H1 (cell line): ENCODE measurements around the gene PPWD1. TPM values are rescaled to one million over a fixed set of nuclear protein-coding genes. Genes with fewer than 3 reads are reported as not detected.

Experiments used
- CTCF ChIA-PET: fragments of 300-600 bp; sonication (Branson Sonifier 250); formaldehyde crosslinking; loops from one replicate; lab custom pipeline; 2021; ENCODE audit not compliant: partially characterized antibody; lab: Charles Lee
- POLR2A ChIA-PET: fragments of 300-600 bp; sonication (Branson Sonifier 250); formaldehyde crosslinking; loops from one replicate; lab custom pipeline; 2021; ENCODE audit warnings: inconsistent platforms; ENCODE audit not compliant: partially characterized antibody; lab: Charles Lee
- DNase-seq, 2 experiments: peaks; one replicate each; pipeline versions ENCODE4 v3.0.0 to v3.0.0-alpha.2; 2010 to 2022; ENCODE audit warnings: low spot score in 2 of 2, low read depth in 1 of 2, mixed read lengths in 1 of 2
- FAIRE-seq: peaks from 2 replicates; lab custom pipeline; 2011; peaks lifted over from hg19 to GRCh38; lab: Jason Lieb, UNC
- H2AFZ ChIP-seq: 2 replicates; pipeline ENCODE4 v1.8.1; 2012; ENCODE audit warnings: low read length, inconsistent platforms
- H2AK5ac ChIP-seq: 2 replicates; pipeline ENCODE4 v1.6.1; 2013; ENCODE audit warnings: low read depth, low read length
- H2BK120ac ChIP-seq: replicated peaks from 2 replicates; pipeline ENCODE3; 2013; ENCODE audit warnings: low read depth, low read length, inconsistent platforms
- H2BK12ac ChIP-seq: 2 replicates; pipeline ENCODE4 v1.6.1; 2013; ENCODE audit warnings: low read depth, low read length
- H2BK15ac ChIP-seq: 2 replicates; pipeline ENCODE4 v1.6.1; 2013; ENCODE audit warnings: low read length
- H2BK20ac ChIP-seq: 2 replicates; pipeline ENCODE4 v1.6.1; 2013; ENCODE audit warnings: low read length
- H2BK5ac ChIP-seq: 2 replicates; pipeline ENCODE4 v1.6.1; 2013; ENCODE audit warnings: low read depth, low read length
- H3K14ac ChIP-seq: 2 replicates; pipeline ENCODE4 v1.6.1; 2013; ENCODE audit warnings: inconsistent platforms; ENCODE audit not compliant: insufficient read length
- H3K18ac ChIP-seq: 2 replicates; pipeline ENCODE4 v1.6.1; 2013; ENCODE audit warnings: low read length; ENCODE audit errors: extremely low read depth
- H3K23ac ChIP-seq: 2 replicates; pipeline ENCODE4 v1.6.1; 2013; ENCODE audit warnings: inconsistent platforms; ENCODE audit not compliant: insufficient read length
- H3K23me2 ChIP-seq: 2 replicates; pipeline ENCODE4 v1.6.1; 2013; ENCODE audit warnings: low read depth, low read length
- H3K27ac ChIP-seq: 2 replicates; pipeline ENCODE4 v1.6.1; 2011; ENCODE audit warnings: low read depth, low read length, inconsistent platforms
- H3K27me3 ChIP-seq, 4 experiments: replicated peaks in 1 of 4; 1 replicate in 1 of 4; 2 replicates in 3 of 4; pipeline versions ENCODE4 v1.6.1 to v1.8.1; 2011 to 2013; ENCODE audit warnings: low read length in 3 of 4, mild to moderate bottlenecking in 3 of 4, inconsistent platforms in 2 of 4, mixed read lengths in 2 of 4, moderate library complexity in 1 of 4; ENCODE audit not compliant: control insufficient read depth in 3 of 4, insufficient read depth in 3 of 4; ENCODE audit errors: extremely low read depth in 1 of 4
- H3K36me3 ChIP-seq, 4 experiments: 2 replicates each; pipeline versions ENCODE4 v1.6.1 to v1.8.1; 2011 to 2013; ENCODE audit warnings: mild to moderate bottlenecking in 4 of 4, low read length in 3 of 4, moderate library complexity in 2 of 4, control low read depth in 1 of 4, inconsistent platforms in 1 of 4; ENCODE audit not compliant: insufficient read depth in 4 of 4, control insufficient read depth in 2 of 4
- H3K4ac ChIP-seq: replicated peaks from 2 replicates; pipeline ENCODE3; 2013; ENCODE audit warnings: low read length, low read depth, mixed read lengths, inconsistent platforms; ENCODE audit not compliant: insufficient read length
- H3K4me1 ChIP-seq, 4 experiments: replicated peaks in 1 of 4; 1 replicate in 1 of 4; 2 replicates in 3 of 4; pipeline versions ENCODE4 v1.6.1 to v1.8.1; 2011 to 2013; ENCODE audit warnings: low read length in 3 of 4, inconsistent platforms in 2 of 4, mixed read lengths in 1 of 4; ENCODE audit not compliant: insufficient read depth in 4 of 4, control insufficient read depth in 3 of 4
- H3K4me2 ChIP-seq, 2 experiments: 2 replicates each; pipeline versions ENCODE4 v1.6.1 to v1.8.1; 2011 to 2013; ENCODE audit warnings: low read depth in 2 of 2, low read length in 2 of 2, control low read depth in 1 of 2, inconsistent platforms in 1 of 2, mild to moderate bottlenecking in 1 of 2; ENCODE audit not compliant: insufficient read depth in 1 of 2
- H3K4me3 ChIP-seq, 4 experiments: fragments of 200-600, 300-600 bp in 1 of 4; sonication (generic), shearing (Covaris generic), sonication (Bioruptor Twin) in 1 of 4; 2 replicates each; pipeline versions ENCODE4 v1.5.1 to v1.8.1; 2011 to 2016; ENCODE audit warnings: low read length in 4 of 4, low read depth in 3 of 4, control low read depth in 2 of 4, inconsistent platforms in 2 of 4, mild to moderate bottlenecking in 2 of 4, mixed read lengths in 1 of 4, moderate library complexity in 1 of 4; ENCODE audit not compliant: insufficient read depth in 2 of 4; ENCODE audit errors: extremely low read depth in 1 of 4
- H3K56ac ChIP-seq: replicated peaks from 2 replicates; pipeline ENCODE3; 2013; ENCODE audit warnings: low read depth, mild to moderate bottlenecking, mixed read lengths, low read length, inconsistent platforms; ENCODE audit not compliant: insufficient read length
- H3K79me1 ChIP-seq: 2 replicates; pipeline ENCODE4 v1.6.1; 2013; ENCODE audit warnings: low read depth, low read length, control low read depth
- H3K79me2 ChIP-seq, 2 experiments: 2 replicates each; pipeline versions ENCODE4 v1.6.1 to v1.8.1; 2012 to 2013; ENCODE audit warnings: low read length in 2 of 2, mild to moderate bottlenecking in 2 of 2, inconsistent platforms in 1 of 2; ENCODE audit not compliant: insufficient read depth in 2 of 2, control insufficient read depth in 1 of 2
- H3K9ac ChIP-seq, 4 experiments: replicated peaks in 1 of 4; 1 replicate in 1 of 4; 2 replicates in 3 of 4; pipeline versions ENCODE4 v1.6.1 to v1.8.1; 2011 to 2013; ENCODE audit warnings: low read depth in 3 of 4, low read length in 3 of 4, control low read depth in 2 of 4, mild to moderate bottlenecking in 2 of 4, moderate library complexity in 2 of 4, inconsistent platforms in 1 of 4; ENCODE audit errors: extremely low read depth in 1 of 4
- H3K9me3 ChIP-seq, 2 experiments: 2 replicates each; pipeline versions ENCODE4 v1.6.1 to v1.8.1; 2012 to 2013; ENCODE audit warnings: mild to moderate bottlenecking in 2 of 2, moderate library complexity in 2 of 2, control low read depth in 1 of 2, inconsistent platforms in 1 of 2, low read depth in 1 of 2, low read length in 1 of 2, mixed read lengths in 1 of 2; ENCODE audit not compliant: insufficient read depth in 2 of 2
- H4K20me1 ChIP-seq, 2 experiments: replicated peaks in 1 of 2; 2 replicates each; pipeline versions ENCODE3 to v1.8.1; 2011 to 2013; ENCODE audit warnings: inconsistent platforms in 2 of 2, low read length in 2 of 2, mild to moderate bottlenecking in 1 of 2; ENCODE audit not compliant: insufficient read depth in 2 of 2, control insufficient read depth in 1 of 2
- H4K5ac ChIP-seq: 2 replicates; pipeline ENCODE4 v1.6.1; 2013; ENCODE audit warnings: low read length, low read depth, mixed read lengths, inconsistent platforms; ENCODE audit not compliant: insufficient read length
- H4K8ac ChIP-seq: 2 replicates; pipeline ENCODE4 v1.8.0; 2013; ENCODE audit warnings: mild to moderate bottlenecking, moderate library complexity, low read length, inconsistent platforms; ENCODE audit not compliant: insufficient read depth; ENCODE audit errors: extremely low read depth
- H4K91ac ChIP-seq: replicated peaks from 2 replicates; pipeline ENCODE3; 2013; ENCODE audit warnings: low read length, mixed read lengths, inconsistent platforms; ENCODE audit not compliant: insufficient read length
- CHD1 ChIP-seq: IDR thresholded peaks from 2 replicates; pipeline ENCODE4 v1.6.1; 2012; ENCODE audit warnings: low read depth, low read length, improper control_type of control experiment
- CTBP2 ChIP-seq: IDR thresholded peaks from 2 replicates; pipeline ENCODE4 v1.7.0; 2011; ENCODE audit warnings: borderline replicate concordance, mild to moderate bottlenecking, moderate library complexity, mixed read lengths, low read length; ENCODE audit not compliant: insufficient read depth, insufficient read length
- KDM5A ChIP-seq: fragments of 200-600 bp; IDR thresholded peaks from 2 replicates; pipeline ENCODE4 v1.7.1; 2012; ENCODE audit warnings: mild to moderate bottlenecking, low read length, inconsistent platforms, mixed read lengths
- SIX5 ChIP-seq: IDR thresholded peaks from 2 replicates; pipeline ENCODE4 v1.6.1; 2011; ENCODE audit warnings: mild to moderate bottlenecking, low read depth, low read length
- USF2 ChIP-seq: IDR thresholded peaks from 2 replicates; pipeline ENCODE4 v1.6.1; 2011; ENCODE audit warnings: low read length, improper control_type of control experiment
- polyA plus RNA-seq, 7 experiments: library from polyadenylated mRNA; depleted of rRNA in 3 of 7; stranded (reverse) in 5 of 7; unstranded in 2 of 7; fragments of >200 nt in 5 of 7; fragments of 200-250 nt in 2 of 7; gene quantifications; 1 replicate in 5 of 7; 2 replicates in 1 of 7; 4 replicates in 1 of 7; pipeline versions ENCODE4 v1.2.1 to v1.2.3, GENCODE V29; 2011 to 2013; ENCODE audit warnings: missing spikeins in 2 of 7, mixed read lengths in 2 of 7
- total RNA-seq: library from RNA; stranded (reverse); fragmentation: NEBNext Ultra II Directional; extraction: Animal tissue kit (Norgen Biotek cat#: 25700); gene quantifications from 2 replicates; pipeline ENCODE4 v1.2.1, GENCODE V29; 2021

The PPWD1 gene
- total and polyA plus RNA-seq, 2 of the 8 experiments (the other 6 are each of a cell fraction or from before 2014, with no cell fraction given) = 5.0 to 35.7 TPM

DNA sequence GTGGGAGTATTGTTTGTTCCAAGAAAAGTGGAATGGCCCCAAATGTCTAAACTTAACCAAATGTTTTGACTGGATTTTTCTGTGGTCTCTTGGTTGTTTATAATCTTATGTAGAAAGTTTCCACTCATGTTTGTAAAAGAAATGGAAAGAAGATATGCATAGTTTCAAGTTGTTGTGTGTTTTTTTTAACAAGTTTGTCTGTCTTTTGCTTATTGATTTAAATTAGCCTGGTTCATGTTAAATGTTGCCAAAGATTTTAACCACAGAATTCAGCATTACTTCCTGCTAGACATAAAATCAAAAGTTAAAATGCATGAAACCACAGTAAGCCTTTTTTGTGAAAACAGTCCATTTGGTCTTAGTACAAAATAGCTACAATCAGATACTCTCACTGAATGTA is 14.0 kb downstream of the PPWD1 start:
- no peak overlapping the region for H3K56ac ChIP-seq
- no peak overlapping the region for H2BK12ac ChIP-seq
- H3K23me2 ChIP-seq = no peaks in the 10 kb centered on the region
- no peak overlapping the region for H3K4me3 ChIP-seq
- H4K8ac ChIP-seq = no peak overlapping the region
- H4K91ac ChIP-seq = no peak overlapping the region
- no peak for DNase-seq
- no peaks in the 10 kb centered on the region for H3K79me1 ChIP-seq
- H2BK15ac ChIP-seq = no peak overlapping the region
- no peak overlapping the region for H2BK5ac ChIP-seq
- H3K23ac ChIP-seq = no peak overlapping the region
- no peaks in the 10 kb centered on the region for H3K4me1 ChIP-seq
- H2BK20ac ChIP-seq = no peak overlapping the region
- H3K14ac ChIP-seq = no peak overlapping the region
- no peaks in the 10 kb centered on the region for H3K27me3 ChIP-seq
- no peaks in the 10 kb centered on the region for H3K9me3 ChIP-seq
- H3K79me2 ChIP-seq = no peaks in the 10 kb centered on the region
- no peak overlapping the region for H4K5ac ChIP-seq
- ChIA-PET POLR2A (interaction anchor here (1.6 kb wide), 1 partner anchor 14 kb away, joined by 6 read pairs; the partner anchor contains the start of genes CENPK and PPWD1), CTCF (no interaction called here)
- no peak overlapping the region for H2BK120ac ChIP-seq
- no peak overlapping the region for H3K18ac ChIP-seq
- no peak overlapping the region for H3K9ac ChIP-seq
- H3K4me2 ChIP-seq = no peak overlapping the region
- H4K20me1 ChIP-seq = peaks cover 0 to 2% of the 10 kb centered on the region in 2 experiments
- H3K27ac ChIP-seq = no peak overlapping the region
- H3K36me3 ChIP-seq = peaks cover 0 to 33% (median 6%) of the 10 kb centered on the region in 4 experiments; a peak in 5 of 8 replicates
- H3K4ac ChIP-seq = no peak overlapping the region
- no peak for FAIRE-seq
- H2AFZ ChIP-seq = no peak overlapping the region
- no peak overlapping the region for H2AK5ac ChIP-seq
- TF ChIP-seq USF2 = no peak
- TF ChIP-seq CTBP2 = no peak
- no peak for TF ChIP-seq SIX5
- TF ChIP-seq CHD1 = no peak
- no peak for TF ChIP-seq KDM5A
